SU-DHL-6 (cell line): ENCODE results near the gene SLCO3A1.

Source experiments
- CTCF ChIP-seq: fragments of 200-600 bp; sonication (generic); IDR thresholded peaks from one replicate; pipeline ENCODE4 v1.5.1; 2017; ENCODE audit warnings: antibody characterized with exemption, mild to moderate bottlenecking, low read length, moderate library complexity; ENCODE audit not compliant: insufficient read depth, poor library complexity, severe bottlenecking
- EZH2phosphoT487 ChIP-seq: fragments of 200-600 bp; sonication (generic), shearing (Covaris generic); conservative IDR thresholded peaks from 2 replicates; pipeline ENCODE4 v1.6.1; 2018; ENCODE audit warnings: mild to moderate bottlenecking, antibody characterized with exemption, low read length, moderate library complexity, mixed read lengths

- TF ChIP-seq CTCF (no peak), EZH2phosphoT487 (no peak)
These were observed 93.2 kb downstream of the SLCO3A1 start for GRCh38 chr15:91946581-91947292.
